PC-9 (cell line): ENCODE data around the gene MCM8. TPM values are rescaled to one million over a fixed set of nuclear protein-coding genes. Genes with fewer than 3 reads are reported as not detected.

Experiments
- BruUV-seq: library from RNA; stranded (reverse); fragments of 400-500 nt; replicated peaks from 2 replicates; lab custom pipeline; 2021; lab: Mats Ljungman, UMichigan
- CTCF ChIA-PET: fragments of 300-600 bp; sonication (Branson Sonifier 250); formaldehyde crosslinking; loops from one replicate; lab custom pipeline; 2022; ENCODE audit warnings: antibody characterized with exemption; lab: Charles Lee
- POLR2A ChIA-PET: fragments of 300-600 bp; sonication (Branson Sonifier 250); formaldehyde crosslinking; loops from one replicate; lab custom pipeline; 2022; ENCODE audit warnings: antibody characterized with exemption; ENCODE audit not compliant: unreplicated experiment; lab: Charles Lee
- DNase-seq, 2 experiments: peaks; one replicate each; pipeline versions ENCODE4 v3.0.0 to v3.0.0-alpha.2; 2015 to 2022; ENCODE audit warnings: mixed read lengths in 1 of 2
- H2AFZ ChIP-seq: fragments of 200-600 bp; sonication (generic); 2 replicates; pipeline ENCODE4 v1.8.1; 2017; ENCODE audit warnings: antibody characterized with exemption
- H3F3A ChIP-seq: fragments of 200-600 bp; sonication (generic); 2 replicates; pipeline ENCODE4 v1.8.1; 2017; ENCODE audit warnings: antibody characterized with exemption, mild to moderate bottlenecking, low read depth; ENCODE audit not compliant: insufficient read depth
- H3K27ac ChIP-seq: fragments of 200-600 bp; sonication (generic); 2 replicates; pipeline ENCODE4 v1.6.1; 2016; ENCODE audit warnings: mixed run types
- H3K27me3 ChIP-seq: fragments of 200-600 bp; sonication (generic); 2 replicates; pipeline ENCODE4 v1.6.1; 2016; ENCODE audit warnings: low read depth, mixed run types; ENCODE audit not compliant: insufficient read depth
- H3K36me3 ChIP-seq: fragments of 200-600 bp; sonication (generic); 2 replicates; pipeline ENCODE4 v1.6.1; 2016; ENCODE audit warnings: low read depth, mixed run types
- H3K4me1 ChIP-seq: fragments of 200-600 bp; sonication (generic); replicated peaks from 2 replicates; pipeline ENCODE4 v1.6.1; 2016; ENCODE audit warnings: mixed run types; ENCODE audit not compliant: insufficient read depth
- H3K4me2 ChIP-seq: fragments of 200-600 bp; sonication (generic); 2 replicates; pipeline ENCODE4 v1.6.1; 2017; ENCODE audit warnings: mixed run types
- H3K4me3 ChIP-seq: fragments of 200-600 bp; sonication (generic); 2 replicates; pipeline ENCODE4 v1.6.1; 2016; ENCODE audit warnings: mixed run types
- H3K79me2 ChIP-seq: fragments of 200-600 bp; sonication (generic); 2 replicates; pipeline ENCODE4 v1.6.1; 2017; ENCODE audit warnings: low read depth, mixed run types
- H3K9me2 ChIP-seq: fragments of 200-600 bp; sonication (generic); 2 replicates; pipeline ENCODE4 v1.8.1; 2017; ENCODE audit warnings: mild to moderate bottlenecking; ENCODE audit not compliant: insufficient read depth
- H3K9me3 ChIP-seq: fragments of 200-600 bp; sonication (generic); 2 replicates; pipeline ENCODE4 v1.8.1; 2016; ENCODE audit warnings: low read depth; ENCODE audit not compliant: insufficient read depth
- H4K20me1 ChIP-seq: fragments of 200-600 bp; sonication (generic); 2 replicates; pipeline ENCODE4 v1.8.1; 2017; ENCODE audit not compliant: insufficient read depth
- EZH2 ChIP-seq: fragments of 200-600 bp; sonication (generic); IDR thresholded peaks from 2 replicates; pipeline ENCODE4 v1.8.0; 2017; ENCODE audit warnings: antibody characterized with exemption, low read depth
- intact Hi-C: fragments of 100-400 bp; cut with micrococcal nuclease; formaldehyde crosslinking; loops from one replicate; pipeline ENCODE4 v1.10.0; 2022; ENCODE audit not compliant: unreplicated experiment
- total RNA-seq: library from RNA; stranded (reverse); gene quantifications from 2 replicates; pipeline ENCODE4 v1.2.3, GENCODE V29; 2021
- TF ChIP-seq, protein P1 (sequence below): fragments of 200-600 bp; sonication (generic); conservative IDR thresholded peaks from 2 replicates; pipeline ENCODE4 v1.6.1; 2017; ENCODE audit warnings: mixed run types, antibody characterized with exemption, mild to moderate bottlenecking, moderate library complexity

MCM8 gene
- total RNA-seq, 1 experiment from 2014 or later = 22.4 TPM

DNA sequence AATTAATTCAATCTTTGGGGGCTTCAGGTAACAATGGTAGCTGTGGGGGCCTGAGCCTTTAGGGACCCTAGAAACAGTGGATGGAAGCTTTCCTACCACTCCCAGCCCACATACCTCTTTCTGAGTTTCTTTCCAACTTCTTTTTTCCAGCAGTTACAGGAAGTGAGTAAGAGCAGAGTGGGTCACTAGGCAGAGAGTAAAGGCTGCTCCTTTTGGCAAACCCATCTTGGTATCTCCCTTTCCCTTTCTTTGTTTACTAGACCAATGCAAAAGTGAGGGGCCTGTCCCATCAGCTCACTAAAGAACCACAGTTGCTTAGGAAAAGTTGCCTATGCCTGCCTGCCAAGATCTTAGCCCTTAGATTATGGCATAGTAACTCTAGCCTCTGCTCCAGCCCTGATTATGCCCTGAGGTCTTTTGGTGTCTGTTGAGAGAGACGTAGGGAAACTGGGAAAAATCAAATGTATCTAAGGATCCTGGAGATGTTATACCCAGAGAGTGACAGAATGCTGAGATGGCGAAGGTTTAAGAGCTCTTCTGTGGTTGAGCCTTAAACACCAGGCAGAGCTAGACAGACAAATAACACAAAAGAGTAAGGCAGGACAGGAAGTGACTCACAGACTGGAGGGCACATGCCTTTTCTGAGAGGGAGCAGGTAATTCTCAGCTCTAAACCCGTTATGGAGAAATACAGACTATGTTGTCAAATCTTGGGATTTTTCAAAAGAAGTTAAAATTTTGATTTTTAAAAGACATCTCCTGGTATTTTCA lies 31.4 kb upstream of the MCM8 start:
- CTCF ChIA-PET = interaction anchor here (0.5 to 0.7 kb wide), 3 partner anchors 83 to 888 kb away, joined by 3 to 12 read pairs (median 4); no protein-coding TSS in a partner anchor
- no TSS peak for BruUV-seq
- H3K9me2 ChIP-seq = peaks cover 5% of the 10 kb centered on the region; the same call in 1 of the 2 replicates
- intact Hi-C loops = no loop called here
- peak in 1 of 2 experiments; percentile 50 for DNase-seq
- no peak overlapping the region for H3K27ac ChIP-seq
- no peak for TF ChIP-seq EZH2
- TF ChIP-seq, protein P1, sequence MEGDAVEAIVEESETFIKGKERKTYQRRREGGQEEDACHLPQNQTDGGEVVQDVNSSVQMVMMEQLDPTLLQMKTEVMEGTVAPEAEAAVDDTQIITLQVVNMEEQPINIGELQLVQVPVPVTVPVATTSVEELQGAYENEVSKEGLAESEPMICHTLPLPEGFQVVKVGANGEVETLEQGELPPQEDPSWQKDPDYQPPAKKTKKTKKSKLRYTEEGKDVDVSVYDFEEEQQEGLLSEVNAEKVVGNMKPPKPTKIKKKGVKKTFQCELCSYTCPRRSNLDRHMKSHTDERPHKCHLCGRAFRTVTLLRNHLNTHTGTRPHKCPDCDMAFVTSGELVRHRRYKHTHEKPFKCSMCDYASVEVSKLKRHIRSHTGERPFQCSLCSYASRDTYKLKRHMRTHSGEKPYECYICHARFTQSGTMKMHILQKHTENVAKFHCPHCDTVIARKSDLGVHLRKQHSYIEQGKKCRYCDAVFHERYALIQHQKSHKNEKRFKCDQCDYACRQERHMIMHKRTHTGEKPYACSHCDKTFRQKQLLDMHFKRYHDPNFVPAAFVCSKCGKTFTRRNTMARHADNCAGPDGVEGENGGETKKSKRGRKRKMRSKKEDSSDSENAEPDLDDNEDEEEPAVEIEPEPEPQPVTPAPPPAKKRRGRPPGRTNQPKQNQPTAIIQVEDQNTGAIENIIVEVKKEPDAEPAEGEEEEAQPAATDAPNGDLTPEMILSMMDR = no peak
- H3K4me3 ChIP-seq = no peak overlapping the region
- H3K79me2 ChIP-seq = no peaks in the 10 kb centered on the region
- H3K4me2 ChIP-seq = peak overlapping the region; percentile 11; the same call in 1 of the 2 replicates
- POLR2A ChIA-PET = no interaction called here
- no peak overlapping the region for H2AFZ ChIP-seq
- H3K4me1 ChIP-seq = peaks cover 12% of the 10 kb centered on the region; the same call in 1 of the 2 replicates
- H3K9me3 ChIP-seq = no peaks in the 10 kb centered on the region
- H3K27me3 ChIP-seq = peaks cover 25% of the 10 kb centered on the region
- no peaks in the 10 kb centered on the region for H3K36me3 ChIP-seq
- H3F3A ChIP-seq = no peaks in the 10 kb centered on the region
- no peaks in the 10 kb centered on the region for H4K20me1 ChIP-seq

DNA sequence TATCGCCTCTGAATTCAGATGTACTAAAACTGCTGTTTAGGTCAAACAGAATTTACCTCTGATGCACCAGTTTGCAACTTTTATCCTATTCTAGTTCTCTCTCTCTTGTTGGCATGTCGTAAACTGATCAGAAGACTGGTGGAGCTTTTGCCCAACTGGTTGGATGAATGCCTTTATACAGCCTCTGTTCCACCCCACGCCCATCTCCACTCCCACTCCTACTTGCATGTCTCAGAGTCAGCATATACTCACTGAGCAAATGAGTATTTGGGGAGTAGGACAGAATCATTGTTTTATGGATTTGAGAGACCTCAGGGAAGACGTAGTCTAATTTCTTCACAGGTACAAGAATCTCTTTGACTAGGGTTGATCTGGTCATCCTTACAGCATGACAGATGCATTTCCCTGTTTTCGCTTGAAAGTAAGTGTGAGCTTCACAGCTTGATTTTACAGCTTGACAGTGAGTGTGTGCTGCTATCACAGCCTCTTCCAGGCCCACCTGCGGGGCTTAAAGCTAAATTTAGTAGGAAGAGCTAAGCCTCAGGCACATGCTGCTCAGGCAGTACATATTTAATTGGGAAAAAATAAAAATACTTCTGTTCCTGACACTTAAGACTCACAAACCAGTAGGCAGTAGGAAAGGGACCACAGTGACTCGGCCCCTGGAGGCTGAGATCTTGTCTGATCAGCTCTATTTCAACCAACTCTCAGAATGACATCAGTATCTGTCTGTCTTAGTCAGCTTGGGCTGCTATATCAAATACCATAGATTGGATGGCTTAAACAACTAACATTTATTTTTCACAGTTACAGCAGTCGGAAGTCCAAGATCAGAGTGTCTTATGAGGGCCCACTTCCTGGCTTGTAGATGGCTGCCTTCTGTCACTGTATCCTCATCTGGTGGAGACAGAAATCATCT lies 30.6 kb upstream of the MCM8 start:
- no TSS peak for BruUV-seq
- H3K4me3 ChIP-seq = no peak overlapping the region
- TF ChIP-seq, protein P1 = no peak
- no peak for TF ChIP-seq EZH2
- no peaks in the 10 kb centered on the region for H3K9me3 ChIP-seq
- H3K27me3 ChIP-seq = peaks cover 25% of the 10 kb centered on the region
- no peaks in the 10 kb centered on the region for H4K20me1 ChIP-seq
- H3K36me3 ChIP-seq = no peaks in the 10 kb centered on the region
- H3F3A ChIP-seq = no peaks in the 10 kb centered on the region
- no peak overlapping the region for H3K27ac ChIP-seq
- H3K79me2 ChIP-seq = no peaks in the 10 kb centered on the region
- no peak overlapping the region for H3K4me2 ChIP-seq
- DNase-seq = no peak
- H3K4me1 ChIP-seq = peaks cover 12% of the 10 kb centered on the region; the same call in 1 of the 2 replicates
- CTCF ChIA-PET = interaction anchor here (0.5 kb wide), 1 partner anchor 889 kb away, joined by 3 read pairs; no protein-coding TSS in a partner anchor
- H2AFZ ChIP-seq = no peak overlapping the region
- POLR2A ChIA-PET = no interaction called here
- peaks cover 5% of the 10 kb centered on the region; the same call in 1 of the 2 replicates for H3K9me2 ChIP-seq
- intact Hi-C loops = no loop called here

DNA sequence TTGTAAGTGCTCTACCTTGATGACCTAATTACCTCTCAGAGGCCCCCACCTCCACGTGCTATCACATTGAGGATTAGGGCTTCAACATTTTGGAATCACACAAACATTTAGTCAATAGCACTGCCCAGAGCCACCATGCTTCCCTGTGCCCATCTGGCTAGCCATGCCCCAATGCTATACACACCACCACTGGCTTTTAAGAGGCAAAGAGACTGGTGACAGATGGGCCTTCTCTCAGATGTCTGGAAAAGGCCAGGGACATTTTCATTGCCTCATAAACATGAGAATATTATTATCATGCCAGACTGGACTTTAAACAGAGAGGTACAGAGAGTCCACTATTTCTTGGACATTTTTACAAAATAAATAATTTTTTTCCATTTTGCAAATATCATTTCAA lies 29.9 kb upstream of the MCM8 start:
- BruUV-seq = no TSS peak
- DNase-seq = no peak
- no peak overlapping the region for H3K4me2 ChIP-seq
- no peak overlapping the region for H3K27ac ChIP-seq
- no peak overlapping the region for H2AFZ ChIP-seq
- H3K9me3 ChIP-seq = no peaks in the 10 kb centered on the region
- H3K27me3 ChIP-seq = peaks cover 27% of the 10 kb centered on the region
- POLR2A ChIA-PET = no interaction called here
- TF ChIP-seq, protein P1 = no peak
- TF ChIP-seq EZH2 = no peak
- no peak overlapping the region for H3K4me3 ChIP-seq
- peaks cover 5% of the 10 kb centered on the region; the same call in 1 of the 2 replicates for H3K9me2 ChIP-seq
- H3K4me1 ChIP-seq = peaks cover 12% of the 10 kb centered on the region; the same call in 1 of the 2 replicates
- H4K20me1 ChIP-seq = no peaks in the 10 kb centered on the region
- H3K79me2 ChIP-seq = no peaks in the 10 kb centered on the region
- CTCF ChIA-PET = no interaction called here
- H3K36me3 ChIP-seq = no peaks in the 10 kb centered on the region
- intact Hi-C loops = no loop called here
- no peaks in the 10 kb centered on the region for H3F3A ChIP-seq
